Measurements from ENCODE around the gene TBC1D28. TPM values are rescaled to one million over a fixed set of nuclear protein-coding genes. Genes with fewer than 3 reads are reported as not detected.
"Not testable (repeated sequence)": the region's sequence is repeated elsewhere in the genome, so short reads cannot be mapped to it uniquely, and the experiment has no call there.

Gene TBC1D28
- total RNA-seq (not detected in 2 replicates), polyA plus RNA-seq (not detected in 2 replicates), polyA minus RNA-seq (ENCODE audit: low replicate concordance) (not detected in 2 replicates)
- not detected in 2 replicates for polyA plus RNA-seq (2012)

GRCh38 chr17:18644291-18644690, at the start of gene TBC1D28:
Gene TBC1D28 (minus strand): TSS chr17:18644391. CDS start chr17:18641352, 3,039 bp downstream.
- not testable (repeated sequence) for H3K4me3 ChIP-seq (replicated peaks in 1 of 4; ENCODE audit: control extremely low read depth in 1 of 4, insufficient read depth in 1 of 4, low read depth in 3 of 4, low read length in 4 of 4); H3K9me3 ChIP-seq (ENCODE audit: control insufficient read depth, insufficient read depth, low read depth, low read length); H3K36me3 ChIP-seq (ENCODE audit: control insufficient read depth, insufficient read depth, low read length); H2AFZ ChIP-seq (ENCODE audit: low read length); H3K79me2 ChIP-seq (ENCODE audit: control insufficient read depth, insufficient read depth, low read length); H3K27me3 ChIP-seq (ENCODE audit: control insufficient read depth, insufficient read depth, low read length); H3K4me2 ChIP-seq (ENCODE audit: extremely low read depth, insufficient read depth, low read length); H3K4me1 ChIP-seq (ENCODE audit: control insufficient read depth, extremely low read depth, insufficient read depth, low read length); H3K9ac ChIP-seq (ENCODE audit: insufficient read depth, low read length); H3K27ac ChIP-seq (ENCODE audit: insufficient read depth, low read length); H4K20me1 ChIP-seq (ENCODE audit: control insufficient read depth, extremely low read depth, insufficient read depth, low read length); DNase-seq (ENCODE audit: low read depth in 2 of 2)

GRCh38 chr17:18682668-18683067, 38.5 kb upstream of the TBC1D28 start:
- not testable (repeated sequence) for H3K27ac ChIP-seq (ENCODE audit: insufficient read depth, low read length); H4K20me1 ChIP-seq (ENCODE audit: control insufficient read depth, extremely low read depth, insufficient read depth, low read length); H3K36me3 ChIP-seq (ENCODE audit: control insufficient read depth, insufficient read depth, low read length); H3K79me2 ChIP-seq (ENCODE audit: control insufficient read depth, insufficient read depth, low read length); H3K9me3 ChIP-seq (ENCODE audit: control insufficient read depth, insufficient read depth, low read depth, low read length); H3K27me3 ChIP-seq (ENCODE audit: control insufficient read depth, insufficient read depth, low read length); H3K9ac ChIP-seq (ENCODE audit: insufficient read depth, low read length); H2AFZ ChIP-seq (ENCODE audit: low read length); H3K4me2 ChIP-seq (ENCODE audit: extremely low read depth, insufficient read depth, low read length); H3K4me1 ChIP-seq (ENCODE audit: control insufficient read depth, extremely low read depth, insufficient read depth, low read length)
- DNase-seq (ENCODE audit: low read depth in 2 of 2): peak in 1 of 2 donors; percentile 2
- H3K4me3 ChIP-seq (replicated peaks in 1 of 4; ENCODE audit: control extremely low read depth in 1 of 4, insufficient read depth in 1 of 4, low read depth in 3 of 4, low read length in 4 of 4): peak overlapping the region in 1 of 4 experiments; percentile 67

GRCh38 chr17:18681767-18682571, 37.8 kb upstream of the TBC1D28 start, which contains the start of gene FOXO3B:
Gene FOXO3B (minus strand): TSS chr17:18682314. CDS start chr17:18681651, 663 bp downstream.
- Histone ChIP-seq H3K4me3 (replicated peaks in 1 of 4; ENCODE audit: control extremely low read depth in 1 of 4, insufficient read depth in 1 of 4, low read depth in 3 of 4, low read length in 4 of 4) (peak within 1 kb of the TSS; percentile 42 to 67 (median 51)), H3K4me2 (ENCODE audit: extremely low read depth, insufficient read depth, low read length) (peak within 1 kb of the TSS; percentile 51), H3K9ac (ENCODE audit: insufficient read depth, low read length) (peak within 1 kb of the TSS; percentile 50)
- not testable (repeated sequence) for H3K4me1 ChIP-seq (ENCODE audit: control insufficient read depth, extremely low read depth, insufficient read depth, low read length); H3K36me3 ChIP-seq (ENCODE audit: control insufficient read depth, insufficient read depth, low read length); H3K79me2 ChIP-seq (ENCODE audit: control insufficient read depth, insufficient read depth, low read length); H3K27ac ChIP-seq (ENCODE audit: insufficient read depth, low read length); H3K27me3 ChIP-seq (ENCODE audit: control insufficient read depth, insufficient read depth, low read length); H3K9me3 ChIP-seq (ENCODE audit: control insufficient read depth, insufficient read depth, low read depth, low read length); H2AFZ ChIP-seq (ENCODE audit: low read length); H4K20me1 ChIP-seq (ENCODE audit: control insufficient read depth, extremely low read depth, insufficient read depth, low read length)
- peak; percentile 96 to 98 for DNase-seq (ENCODE audit: low read depth in 2 of 2)

- not testable (repeated sequence) for H2AFZ ChIP-seq (ENCODE audit: low read length); H4K20me1 ChIP-seq (ENCODE audit: control insufficient read depth, extremely low read depth, insufficient read depth, low read length); H3K9me3 ChIP-seq (ENCODE audit: control insufficient read depth, insufficient read depth, low read depth, low read length); H3K27me3 ChIP-seq (ENCODE audit: control insufficient read depth, insufficient read depth, low read length); H3K36me3 ChIP-seq (ENCODE audit: control insufficient read depth, insufficient read depth, low read length); H3K4me2 ChIP-seq (ENCODE audit: extremely low read depth, insufficient read depth, low read length); H3K27ac ChIP-seq (ENCODE audit: insufficient read depth, low read length); DNase-seq (ENCODE audit: low read depth in 2 of 2); H3K4me1 ChIP-seq (ENCODE audit: control insufficient read depth, extremely low read depth, insufficient read depth, low read length); H3K9ac ChIP-seq (ENCODE audit: insufficient read depth, low read length); H3K79me2 ChIP-seq (ENCODE audit: control insufficient read depth, insufficient read depth, low read length); H3K4me3 ChIP-seq (replicated peaks in 1 of 4; ENCODE audit: control extremely low read depth in 1 of 4, insufficient read depth in 1 of 4, low read depth in 3 of 4, low read length in 4 of 4)
These were observed 33.2 kb upstream of the TBC1D28 start for GRCh38 chr17:18677381-18677780.

GRCh38 chr17:18676928-18677327, 32.7 kb upstream of the TBC1D28 start:
- H3K36me3 ChIP-seq (ENCODE audit: control insufficient read depth, insufficient read depth, low read length); H3K9ac ChIP-seq (ENCODE audit: insufficient read depth, low read length); H3K9me3 ChIP-seq (ENCODE audit: control insufficient read depth, insufficient read depth, low read depth, low read length); H3K4me3 ChIP-seq (replicated peaks in 1 of 4; ENCODE audit: control extremely low read depth in 1 of 4, insufficient read depth in 1 of 4, low read depth in 3 of 4, low read length in 4 of 4); DNase-seq (ENCODE audit: low read depth in 2 of 2); H3K27me3 ChIP-seq (ENCODE audit: control insufficient read depth, insufficient read depth, low read length); H3K4me2 ChIP-seq (ENCODE audit: extremely low read depth, insufficient read depth, low read length); H3K79me2 ChIP-seq (ENCODE audit: control insufficient read depth, insufficient read depth, low read length); H2AFZ ChIP-seq (ENCODE audit: low read length); H3K27ac ChIP-seq (ENCODE audit: insufficient read depth, low read length); H3K4me1 ChIP-seq (ENCODE audit: control insufficient read depth, extremely low read depth, insufficient read depth, low read length); H4K20me1 ChIP-seq (ENCODE audit: control insufficient read depth, extremely low read depth, insufficient read depth, low read length): not testable (repeated sequence)

- H3K9ac ChIP-seq (ENCODE audit: insufficient read depth, low read length); H2AFZ ChIP-seq (ENCODE audit: low read length); H3K4me1 ChIP-seq (ENCODE audit: control insufficient read depth, extremely low read depth, insufficient read depth, low read length); H3K9me3 ChIP-seq (ENCODE audit: control insufficient read depth, insufficient read depth, low read depth, low read length); H3K79me2 ChIP-seq (ENCODE audit: control insufficient read depth, insufficient read depth, low read length); H3K4me2 ChIP-seq (ENCODE audit: extremely low read depth, insufficient read depth, low read length); H3K4me3 ChIP-seq (replicated peaks in 1 of 4; ENCODE audit: control extremely low read depth in 1 of 4, insufficient read depth in 1 of 4, low read depth in 3 of 4, low read length in 4 of 4); H3K36me3 ChIP-seq (ENCODE audit: control insufficient read depth, insufficient read depth, low read length); H3K27ac ChIP-seq (ENCODE audit: insufficient read depth, low read length); DNase-seq (ENCODE audit: low read depth in 2 of 2); H4K20me1 ChIP-seq (ENCODE audit: control insufficient read depth, extremely low read depth, insufficient read depth, low read length); H3K27me3 ChIP-seq (ENCODE audit: control insufficient read depth, insufficient read depth, low read length): not testable (repeated sequence)
These were observed 28.4 kb upstream of the TBC1D28 start for GRCh38 chr17:18672395-18673227.

Data from fibroblast of lung (primary cell).